Sigmoid colon (tissue), 4 donors: ENCODE measurements around the gene LMO1.

Experiments used
- CTCF ChIP-seq, 4 experiments: fragments of 450-650 bp in 3 of 4; fragments of 200-600 bp in 1 of 4; IDR thresholded peaks; one replicate each; pipeline ENCODE4 v1.5.1; 2016 to 2019; ENCODE audit warnings: antibody characterized with exemption in 4 of 4, mild to moderate bottlenecking in 3 of 4, moderate library complexity in 2 of 4
- POLR2A ChIP-seq, 2 donors: fragments of 450-650 bp; IDR thresholded peaks; one replicate each; pipeline ENCODE4 v1.6.1; 2016; ENCODE audit warnings: antibody characterized with exemption in 2 of 2, mild to moderate bottlenecking in 2 of 2, moderate library complexity in 2 of 2
- POLR2AphosphoS5 ChIP-seq, 4 donors: sonication (generic); formaldehyde crosslinking; IDR thresholded peaks; one replicate each; pipeline ENCODE4 v1.6.1; 2017; ENCODE audit warnings: antibody characterized with exemption in 4 of 4

DNA sequence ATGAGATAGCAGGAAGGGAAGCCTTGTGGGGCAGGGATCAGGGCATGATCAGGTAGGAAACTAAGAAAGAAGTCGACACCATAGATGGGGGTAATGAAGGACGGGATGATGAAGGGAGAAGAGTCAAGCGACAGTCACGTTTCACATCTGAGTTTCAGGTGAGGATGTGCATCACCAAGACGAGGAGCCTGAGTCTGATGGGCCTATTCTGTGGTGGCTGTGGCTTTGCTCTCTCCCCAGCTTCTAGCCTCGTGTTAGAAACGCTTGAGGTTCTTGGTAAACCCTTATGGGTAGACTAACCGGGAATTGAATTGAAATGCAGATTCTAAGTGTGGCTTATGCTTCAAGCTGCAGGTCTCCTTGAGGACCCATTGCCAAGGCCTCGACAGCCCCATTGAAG lies 45.6 kb upstream of the LMO1 start:
- no peak for TF ChIP-seq POLR2AphosphoS5 (IDR thresholded peaks at IDR 0.05)
- no peak for TF ChIP-seq POLR2A (IDR thresholded peaks at IDR 0.05)
- TF ChIP-seq CTCF (IDR thresholded peaks at IDR 0.05) = no peak
